GM08714 (cell line): ENCODE data around the gene ICE2.

Source experiments
- H3K4me3 ChIP-seq: fragments of 200-500 bp; sonication (Bioruptor generic); 2 replicates; pipeline ENCODE4 v1.5.1; 2014; ENCODE audit warnings: mild to moderate bottlenecking, low read length, inconsistent platforms
- ZNF274 ChIP-seq: IDR thresholded peaks from 2 replicates; pipeline ENCODE4 v1.6.1; 2012; ENCODE audit warnings: mild to moderate bottlenecking, low read depth, low read length

Gene ICE2

DNA sequence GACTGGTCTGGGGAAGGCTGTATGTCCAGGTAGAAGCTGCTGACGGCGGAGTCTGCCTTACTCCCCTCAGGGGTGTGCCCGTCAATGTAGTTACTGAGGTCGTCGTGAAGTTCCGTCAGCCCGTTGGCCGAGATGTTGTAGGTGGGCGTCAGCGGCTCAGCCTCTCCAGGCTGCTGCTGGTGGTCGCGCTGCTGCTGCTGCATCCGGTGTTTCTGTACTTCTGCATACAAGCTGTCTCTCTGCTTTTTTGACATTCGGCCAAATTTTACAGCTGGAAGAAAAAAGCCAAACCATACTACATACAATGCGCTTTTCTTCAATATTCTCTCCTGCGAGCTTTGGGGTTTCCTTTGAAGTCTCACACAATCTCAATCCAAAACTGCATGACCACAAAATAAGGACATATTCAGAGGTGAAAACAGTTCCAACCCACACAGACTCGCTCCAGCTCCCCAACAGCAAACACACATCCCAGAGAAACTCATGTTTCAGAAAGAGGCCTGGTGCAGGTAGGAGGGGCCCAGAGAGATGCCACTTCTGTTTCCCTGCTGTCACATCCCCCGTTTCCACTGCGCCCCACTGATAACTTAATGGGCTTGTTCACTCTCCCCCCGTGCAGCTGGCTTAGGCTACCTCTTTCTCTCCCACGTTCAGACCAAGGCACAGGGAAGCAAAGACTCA, 32.5 kb upstream of the ICE2 start:
- TF ChIP-seq ZNF274, result no peak

DNA sequence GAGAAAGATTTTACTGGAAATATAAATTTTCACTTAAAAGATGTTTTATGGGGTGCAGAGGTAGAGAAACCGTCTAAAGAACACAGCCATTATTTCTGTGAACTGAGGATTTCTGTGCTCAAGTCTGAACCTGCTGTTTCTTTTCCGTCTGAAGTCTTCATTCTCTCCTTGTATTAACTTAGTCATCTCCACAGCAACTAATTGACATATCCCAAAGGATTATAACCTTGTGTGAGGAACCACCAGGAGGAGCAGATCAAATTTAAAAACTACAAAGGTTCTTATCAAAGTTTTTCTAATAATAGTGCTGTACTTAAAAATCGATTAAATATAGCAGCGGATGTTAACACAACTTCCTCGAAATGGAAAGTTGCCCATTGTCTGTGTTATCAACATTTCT, 31.1 kb upstream of the ICE2 start:
- H3K4me3 ChIP-seq, result no peak overlapping the region
- TF ChIP-seq ZNF274, result no peak

More for the DNA sequence above, 32.5 kb upstream of the ICE2 start:
- H3K4me3 ChIP-seq, result no peak overlapping the region

DNA sequence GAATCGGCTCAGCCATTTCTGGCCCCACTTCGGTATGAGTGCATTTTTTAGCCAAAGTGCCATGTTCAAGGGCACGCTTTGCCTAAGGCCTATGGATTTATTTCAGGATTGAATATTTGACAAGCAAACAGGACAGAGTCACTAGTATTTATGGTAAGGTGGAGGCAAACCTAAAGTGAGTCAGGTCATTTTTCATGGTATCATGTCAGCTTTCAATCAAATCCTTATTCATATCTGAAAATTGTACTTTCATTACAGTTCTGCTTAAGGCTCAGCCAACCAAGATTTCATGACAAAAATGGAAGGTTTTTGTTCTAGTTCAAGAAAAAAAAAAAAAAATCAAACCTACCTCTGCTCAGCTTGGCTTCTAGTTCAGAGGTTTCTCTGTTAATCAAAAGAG, 30.5 kb upstream of the ICE2 start:
- no peak overlapping the region for H3K4me3 ChIP-seq
- no peak for TF ChIP-seq ZNF274

DNA sequence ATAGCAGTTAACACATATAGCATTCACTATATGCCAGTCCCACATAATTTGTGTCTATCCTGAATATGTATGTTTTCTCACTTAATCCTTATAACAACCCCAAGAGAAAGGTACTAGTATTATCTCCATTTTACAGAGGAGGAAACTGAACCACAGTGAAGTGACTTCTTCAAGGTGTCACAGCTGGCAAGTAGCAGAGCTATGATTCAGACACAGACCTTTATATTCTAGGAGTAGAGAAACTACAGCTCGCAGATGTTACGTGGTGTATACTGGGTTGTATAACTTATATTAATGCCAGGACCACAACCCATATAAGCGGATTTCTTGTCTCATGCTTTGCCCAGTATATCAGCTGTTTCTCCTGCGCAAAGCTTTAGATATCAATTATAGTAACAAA, 29.5 kb upstream of the ICE2 start:
- TF ChIP-seq ZNF274, result no peak
- no peak overlapping the region for H3K4me3 ChIP-seq

DNA sequence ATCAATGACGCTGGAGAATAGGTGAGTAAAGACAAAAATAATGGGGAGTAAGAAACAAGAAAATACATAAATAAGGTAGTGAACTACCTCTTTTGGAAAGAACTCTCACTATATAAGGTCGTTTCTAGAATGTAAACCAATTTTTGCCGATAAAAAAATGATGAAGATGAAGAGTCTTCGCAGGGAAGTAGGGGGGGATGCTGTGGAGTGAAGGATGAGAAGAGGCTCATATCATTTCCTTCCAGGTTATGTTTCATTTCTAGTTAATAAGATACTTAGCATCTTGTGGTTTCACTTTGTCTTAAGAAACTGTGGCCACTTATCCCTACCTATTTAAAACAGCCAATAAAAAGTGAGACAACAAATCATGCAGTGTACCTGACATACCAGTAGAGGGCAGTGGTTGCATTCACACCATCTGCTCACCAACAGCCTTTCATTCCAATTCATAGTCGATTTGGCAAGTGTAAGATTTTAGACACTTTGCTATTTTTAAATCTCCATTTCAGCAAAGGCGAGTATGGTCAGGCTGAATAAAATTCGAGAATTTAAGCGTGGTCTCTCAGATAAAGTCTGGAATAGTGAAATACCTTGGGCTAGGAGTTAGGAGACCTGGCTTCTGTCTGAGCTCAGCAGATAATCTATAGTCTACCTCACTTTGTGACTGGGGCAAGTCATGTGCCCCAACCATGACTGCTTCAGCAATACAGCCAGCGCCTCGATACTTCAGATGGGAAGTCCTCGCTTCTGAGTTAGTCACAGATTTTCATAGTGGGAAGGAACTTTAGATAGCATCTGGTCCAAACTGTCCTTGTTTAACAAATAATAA, 28.9 kb upstream of the ICE2 start:
- no peak for TF ChIP-seq ZNF274
- no peak overlapping the region for H3K4me3 ChIP-seq

DNA sequence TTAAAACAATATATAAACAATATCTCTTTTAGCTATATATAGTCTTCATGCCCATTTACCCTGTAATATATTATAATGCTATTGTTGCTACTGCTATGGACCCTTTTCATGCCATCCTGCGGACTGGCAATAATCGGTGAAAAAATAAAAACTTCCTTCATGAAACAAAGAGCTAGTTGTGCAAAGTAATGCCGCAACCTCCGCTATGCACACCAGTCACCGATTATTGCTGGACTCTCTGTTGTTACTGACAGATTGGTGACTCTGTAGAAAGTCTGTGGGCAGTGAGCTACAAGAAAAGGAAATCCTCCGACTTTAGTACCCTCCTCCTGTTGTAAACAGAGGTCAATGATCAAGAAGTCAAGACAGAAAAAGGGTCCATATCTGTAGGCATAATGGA, 17.9 kb upstream of the ICE2 start:
- no peak for TF ChIP-seq ZNF274
- H3K4me3 ChIP-seq, result no peak overlapping the region

DNA sequence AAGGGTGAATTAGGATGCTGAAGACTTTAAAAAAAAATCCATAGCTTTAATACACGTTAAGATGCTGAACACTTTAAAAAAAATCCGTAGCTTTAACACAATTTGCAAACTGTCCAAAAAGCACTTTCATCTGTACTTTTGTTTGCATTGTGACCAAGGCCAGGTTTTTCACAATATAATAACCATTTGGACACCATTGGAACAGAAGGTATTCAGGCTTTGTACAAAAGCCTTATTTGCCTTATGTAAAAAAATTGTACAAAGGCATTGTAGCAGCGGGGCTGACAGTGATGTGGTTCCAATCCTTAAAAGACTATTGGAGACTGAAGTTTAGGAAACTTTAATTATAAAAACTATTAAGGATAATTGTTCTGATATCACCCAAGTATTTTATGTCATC, 15.2 kb upstream of the ICE2 start:
- no peak for TF ChIP-seq ZNF274
- H3K4me3 ChIP-seq, result no peak overlapping the region

DNA sequence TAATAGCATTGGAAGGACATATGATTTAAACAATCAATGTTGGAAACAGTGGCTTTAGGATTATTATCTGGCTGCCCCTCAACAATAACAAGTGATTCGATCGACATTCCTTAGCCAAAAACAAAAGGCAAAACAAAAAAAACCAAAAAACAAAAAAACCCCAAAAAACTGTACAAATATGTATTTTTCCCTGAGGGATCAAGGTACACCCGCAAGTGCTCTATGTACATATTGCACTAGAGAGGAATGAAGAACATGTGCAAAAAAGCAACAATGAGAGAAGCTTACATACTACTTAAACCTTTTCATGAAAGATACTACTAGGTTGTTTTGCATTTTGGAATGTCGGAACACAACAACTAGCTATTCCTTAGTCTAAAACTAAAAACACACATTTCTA, 14.2 kb upstream of the ICE2 start:
- no peak for TF ChIP-seq ZNF274
- H3K4me3 ChIP-seq, result no peak overlapping the region

DNA sequence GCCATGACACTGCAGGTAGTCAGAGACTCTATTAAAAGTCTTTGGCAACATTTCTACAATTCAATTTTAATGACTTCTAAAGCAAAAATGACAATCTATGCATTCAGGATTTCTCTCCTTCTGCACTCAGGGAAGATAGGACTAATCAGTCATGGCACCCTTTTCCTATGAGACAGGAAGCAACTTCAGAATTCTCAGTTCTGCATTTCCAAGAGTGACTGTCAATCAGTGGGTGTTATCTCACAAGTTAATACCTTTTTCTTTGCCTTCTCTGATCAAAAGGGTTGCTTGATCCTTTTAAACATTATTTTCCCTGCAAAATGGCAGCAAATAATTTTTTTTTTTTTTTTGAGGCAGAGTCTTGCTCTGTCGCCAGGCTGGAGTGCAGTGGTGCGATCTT, 7.8 kb upstream of the ICE2 start:
- H3K4me3 ChIP-seq, result no peak overlapping the region
- no peak for TF ChIP-seq ZNF274

DNA sequence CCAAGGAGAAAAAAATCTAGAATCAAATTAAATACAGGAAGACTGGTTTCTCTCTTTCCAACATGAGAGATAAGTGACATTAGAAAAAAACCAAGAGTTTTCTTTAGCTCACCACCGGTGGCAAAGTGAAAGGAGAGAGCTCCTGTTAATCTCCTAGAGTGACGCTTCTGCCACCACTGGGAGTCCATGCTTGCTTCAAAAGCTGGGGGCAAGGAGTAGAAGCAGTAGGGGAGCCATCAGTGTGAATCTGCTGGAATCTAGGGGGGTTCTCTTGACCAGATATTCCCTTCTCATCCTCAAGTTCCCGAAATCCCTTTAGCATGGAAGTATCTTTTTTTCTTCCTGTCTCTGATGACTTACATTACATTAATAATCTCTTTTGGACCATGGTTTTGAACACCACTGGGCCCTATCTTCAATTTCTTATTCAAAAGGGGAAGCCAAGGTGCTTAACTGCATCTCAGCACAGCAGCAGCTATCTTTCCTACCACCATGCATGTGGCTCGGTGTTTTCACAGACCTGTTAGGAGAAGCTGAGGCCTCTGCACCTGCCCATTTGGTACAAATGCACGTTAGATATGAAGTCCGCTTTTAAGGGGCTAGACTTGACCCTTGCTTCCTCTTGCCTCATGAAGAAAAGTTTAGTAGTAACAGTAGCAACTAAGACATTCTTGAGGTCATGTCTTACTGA, 6.6 kb upstream of the ICE2 start:
- no peak for TF ChIP-seq ZNF274
- H3K4me3 ChIP-seq, result no peak overlapping the region

DNA sequence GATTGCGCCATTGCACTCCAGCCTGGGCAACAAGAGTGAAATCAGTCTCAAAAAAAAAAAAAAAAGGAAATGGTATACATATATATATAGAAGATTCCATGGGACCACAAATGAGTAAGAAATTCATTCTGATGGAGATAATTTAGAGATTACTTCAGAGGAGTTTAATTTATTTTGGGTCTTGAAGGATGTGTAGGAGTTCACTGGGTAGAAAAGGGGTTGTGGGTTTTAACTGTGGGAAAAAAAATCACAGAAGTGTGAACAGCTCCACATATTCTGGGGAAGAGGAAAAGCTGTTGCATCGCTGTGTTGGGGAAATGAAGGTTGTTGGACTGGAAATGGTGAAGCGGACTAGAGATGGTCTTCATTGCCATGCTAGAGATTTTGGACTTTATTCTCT, 4.1 kb upstream of the ICE2 start:
- no peak overlapping the region for H3K4me3 ChIP-seq
- TF ChIP-seq ZNF274, result no peak

DNA sequence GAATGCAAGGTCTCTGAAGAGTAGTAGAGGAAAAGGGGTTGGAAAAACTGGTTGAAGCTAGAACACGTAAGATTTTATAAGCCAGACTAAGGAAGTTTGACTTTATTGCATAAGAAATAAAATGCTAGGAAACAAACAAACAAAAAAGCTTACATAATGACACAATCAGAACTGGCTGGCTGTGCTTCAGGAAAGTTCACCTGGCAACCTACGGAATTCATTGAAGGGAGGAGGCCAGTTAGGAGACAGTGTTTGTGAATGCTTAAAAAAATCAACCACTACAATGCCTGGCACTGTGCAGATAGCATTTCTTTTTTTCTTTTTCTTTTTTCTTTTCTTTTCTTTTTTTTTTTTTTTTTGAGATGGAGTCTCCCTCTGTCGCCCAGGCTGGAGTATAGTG, 1.9 kb upstream of the ICE2 start:
- TF ChIP-seq ZNF274, result no peak
- H3K4me3 ChIP-seq, result no peak overlapping the region

DNA sequence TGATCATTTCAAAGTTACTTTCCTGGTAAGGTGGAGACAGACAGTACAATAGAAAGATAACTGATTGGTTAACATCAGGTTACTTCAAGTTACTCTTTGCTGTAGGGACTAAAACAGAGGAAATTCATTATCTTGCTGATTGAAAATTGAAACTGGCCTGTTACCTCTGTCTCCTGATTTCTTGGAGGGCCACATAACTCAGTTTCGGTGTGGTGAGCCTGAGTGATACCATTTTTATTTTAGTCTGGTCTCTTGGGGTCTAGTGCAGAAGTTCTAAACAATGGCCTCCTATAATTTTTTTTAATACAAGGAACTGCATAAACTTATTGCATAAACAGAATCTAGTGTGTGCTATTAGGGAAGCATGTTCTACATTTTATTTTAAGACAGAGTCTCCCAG, 1.2 kb upstream of the ICE2 start:
- TF ChIP-seq ZNF274, result no peak
- peak overlapping the region; percentile 98 for H3K4me3 ChIP-seq

DNA sequence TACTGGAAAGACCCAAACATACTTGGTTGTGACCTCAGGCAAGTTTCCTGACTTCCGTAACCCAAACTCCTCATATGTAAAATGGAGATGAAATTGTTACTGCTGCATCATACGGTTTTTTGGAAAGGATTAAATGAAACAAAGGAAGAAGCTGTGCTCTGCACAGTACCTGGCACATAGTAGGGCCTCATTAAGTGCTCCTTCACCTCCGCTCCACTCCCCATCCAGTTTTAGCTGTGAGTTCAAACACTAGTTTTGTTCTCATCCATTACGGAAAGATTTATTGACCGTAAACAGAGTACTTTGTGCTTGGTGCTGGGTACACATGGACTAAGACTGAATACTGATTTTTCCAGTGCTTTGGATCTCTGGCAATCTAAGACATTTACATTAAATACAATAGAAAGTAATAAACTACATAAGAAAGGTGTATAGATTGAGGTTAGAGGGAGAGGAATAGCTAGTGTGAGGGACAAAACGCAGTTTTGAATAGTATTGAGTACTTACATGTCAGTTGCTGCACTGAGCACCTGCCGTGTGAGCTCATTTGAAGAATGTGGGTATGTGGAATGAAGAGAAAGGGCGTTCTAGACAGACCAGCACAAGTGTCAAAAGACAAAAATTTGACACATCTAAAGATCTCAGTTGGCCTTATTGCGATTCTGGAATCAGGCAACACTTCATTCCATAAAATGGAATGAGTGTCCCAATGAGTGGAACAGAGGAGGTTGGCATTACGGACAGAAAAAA, 594 bp upstream of the ICE2 start:
- TF ChIP-seq ZNF274, result no peak

DNA sequence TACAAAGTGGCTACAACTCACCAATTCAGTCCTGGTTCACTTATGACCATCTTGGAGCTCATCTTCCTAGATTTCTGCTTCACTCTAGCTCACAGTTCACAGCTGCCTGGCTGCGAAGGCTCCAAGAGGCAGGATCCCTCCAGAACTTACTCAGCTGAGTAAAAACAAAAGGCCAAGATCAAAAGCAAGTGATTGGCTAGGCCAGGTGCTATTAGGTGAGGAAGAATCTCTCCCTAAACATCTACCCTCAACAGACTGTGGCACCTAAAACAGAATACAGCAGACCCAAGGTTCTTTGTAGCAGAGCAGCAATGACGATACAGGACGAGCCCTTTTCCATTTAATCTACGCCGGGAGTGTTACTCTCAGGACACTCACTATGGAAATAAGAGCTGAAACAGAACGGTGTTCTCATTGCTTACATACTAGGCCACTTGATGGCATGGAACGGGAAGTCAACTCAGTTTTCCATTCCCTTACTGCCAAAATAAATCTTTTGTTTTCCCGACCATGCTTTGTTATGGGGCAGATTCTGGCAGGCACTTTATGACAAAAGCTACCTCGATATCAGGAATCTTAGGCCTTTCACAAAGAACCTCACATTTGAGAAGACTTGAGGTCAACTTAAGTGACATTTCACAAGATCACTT, 901 bp downstream of the ICE2 start:
- H3K4me3 ChIP-seq, result peak overlapping the region; percentile 98
- TF ChIP-seq ZNF274, result no peak

More for the DNA sequence above, 594 bp upstream of the ICE2 start:
- peak overlapping the region; percentile 98 for H3K4me3 ChIP-seq
